Gastrocnemius medialis (tissue), 4 donors: ENCODE data around the gene AKAP13. TPM values are rescaled to one million over a fixed set of nuclear protein-coding genes. Genes with fewer than 3 reads are reported as not detected.

ENCODE experiments used
- ATAC-seq, 2 donors: fragments of 150-250 bp; one replicate each; pipeline ENCODE4 v1.9.1; 2016
- DNase-seq, 2 donors: peaks; one replicate each; pipeline ENCODE4 v3.0.0-alpha.2; 2019
- H3K27ac ChIP-seq, 4 donors: fragments of 200-600 bp; sonication (generic); 1 replicate in 1 of 4; 2 replicates in 3 of 4; pipeline ENCODE4 v1.5.1; 2016 to 2018; ENCODE audit warnings: mild to moderate bottlenecking in 2 of 4, moderate library complexity in 1 of 4
- H3K27me3 ChIP-seq, 3 donors: fragments of 200-600 bp; sonication (generic) in 2 of 3; 1 replicate in 1 of 3; 2 replicates in 2 of 3; pipeline versions ENCODE4 v1.5.1 to v1.6.0; 2016 to 2019; ENCODE audit warnings: mild to moderate bottlenecking in 1 of 3, moderate library complexity in 1 of 3
- H3K36me3 ChIP-seq, 2 donors: fragments of 200-600 bp; sonication (generic) in 1 of 2; one replicate each; pipeline ENCODE4 v1.5.1; 2017 to 2018
- H3K4me1 ChIP-seq, 2 donors: fragments of 200-600 bp; sonication (generic) in 1 of 2; one replicate each; pipeline ENCODE4 v1.5.1; 2016 to 2017; ENCODE audit warnings: mild to moderate bottlenecking in 2 of 2
- H3K4me3 ChIP-seq, 4 donors: fragments of 200-600 bp; sonication (generic) in 3 of 4; 1 replicate in 1 of 4; 2 replicates in 3 of 4; pipeline ENCODE4 v1.5.1; 2016 to 2019; ENCODE audit warnings: mild to moderate bottlenecking in 2 of 4
- H3K9me3 ChIP-seq, 3 donors: fragments of 200-600 bp; sonication (generic) in 2 of 3; 1 replicate in 1 of 3; 2 replicates in 2 of 3; pipeline ENCODE4 v1.5.1; 2016 to 2019
- CTCF ChIP-seq, 5 experiments: fragments of 450-650 bp in 3 of 5; fragments of 200-600 bp in 2 of 5; sonication (generic) in 2 of 5; IDR thresholded peaks in 4 of 5; conservative IDR thresholded peaks in 1 of 5; 1 replicate in 4 of 5; 2 replicates in 1 of 5; pipeline ENCODE4 v1.5.1; 2016 to 2019; ENCODE audit warnings: antibody characterized with exemption in 5 of 5, mild to moderate bottlenecking in 3 of 5, moderate library complexity in 3 of 5
- POLR2A ChIP-seq, 2 donors: fragments of 450-650 bp; IDR thresholded peaks; one replicate each; pipeline ENCODE4 v1.6.1; 2017; ENCODE audit warnings: antibody characterized with exemption in 2 of 2, mild to moderate bottlenecking in 2 of 2, moderate library complexity in 2 of 2
- in situ Hi-C, 4 donors: fragments of 200-750 bp; cut with MboI; loops; one replicate each; pipeline versions ENCODE4 v1.15.0 to v1.8.0; 2017; ENCODE audit warnings: low sequenced_read_pairs in 4 of 4
- intact Hi-C: fragments of 100-400 bp; cut with DNase I; formaldehyde crosslinking; loops from one replicate; pipeline ENCODE4 v1.15.1; 2023; ENCODE audit warnings: low total_unique reads
- total RNA-seq, 4 donors: library from RNA; depleted of rRNA; stranded (reverse); fragments of >200 nt; gene quantifications; one replicate each; pipeline versions ENCODE4 v1.1.0 to v1.2.3, GENCODE V29; 2016

The AKAP13 gene
- total RNA-seq, 4 donors from 2014 or later: 127 to 481 (median 172) TPM

- DNase-seq (no peak), ATAC-seq (no peak)
- H3K4me3 ChIP-seq: no peak overlapping the region
- intact Hi-C loops (loop anchor here (5.0 to 10.0 kb wide), 2 partner anchors 244 to 392 kb away; no protein-coding TSS in a partner anchor), in situ Hi-C loops (loop anchor here in 1 of 4 donors (5.0 kb wide), 1 partner anchor 79 kb away; no protein-coding TSS in a partner anchor)
- no peak overlapping the region for H3K27ac ChIP-seq
- peaks cover 29 to 32% of the 10 kb centered on the region in 2 donors for H3K4me1 ChIP-seq
- TF ChIP-seq POLR2A (IDR thresholded peaks at IDR 0.05): no peak
- no peak for TF ChIP-seq CTCF (IDR thresholded peaks at IDR 0.05 in 4 of 5, conservative IDR thresholded peaks at IDR 0.05 in 1 of 5)
- no peaks in the 10 kb centered on the region for H3K9me3 ChIP-seq
- no peaks in the 10 kb centered on the region for H3K27me3 ChIP-seq
- no peaks in the 10 kb centered on the region for H3K36me3 ChIP-seq
These were observed 47.1 kb upstream of the AKAP13 start for GRCh38 chr15:85333132-85333831.

- in situ Hi-C loops: loop anchor here in 1 of 4 donors (5.0 kb wide), 1 partner anchor 78 kb away; no protein-coding TSS in a partner anchor
- no peak overlapping the region for H3K4me3 ChIP-seq
- H3K27ac ChIP-seq: no peak overlapping the region
- intact Hi-C loops: loop anchor here (5.0 to 10.0 kb wide), 2 partner anchors 243 to 391 kb away; no protein-coding TSS in a partner anchor
- no peaks in the 10 kb centered on the region for H3K27me3 ChIP-seq
- peaks cover 29 to 31% of the 10 kb centered on the region in 2 donors for H3K4me1 ChIP-seq
- TF ChIP-seq POLR2A (IDR thresholded peaks at IDR 0.05) (no peak), CTCF (IDR thresholded peaks at IDR 0.05 in 4 of 5, conservative IDR thresholded peaks at IDR 0.05 in 1 of 5) (no peak)
- no peaks in the 10 kb centered on the region for H3K36me3 ChIP-seq
- DNase-seq (no peak), ATAC-seq (no peak)
- H3K9me3 ChIP-seq: no peaks in the 10 kb centered on the region
These were observed 46.2 kb upstream of the AKAP13 start for GRCh38 chr15:85334241-85334640.

GRCh38 chr15:85335193-85335942 is 45.0 kb upstream of the AKAP13 start:
- intact Hi-C loops: loop anchor here (10.0 kb wide), 1 partner anchor 389 kb away; no protein-coding TSS in a partner anchor

GRCh38 chr15:85336880-85337279 is 43.5 kb upstream of the AKAP13 start:
- ATAC-seq (peak; percentile 26 to 84), DNase-seq (peak in 1 of 2 donors; percentile 29)
- in situ Hi-C loops: no loop called here
- no peak for TF ChIP-seq CTCF (IDR thresholded peaks at IDR 0.05 in 4 of 5, conservative IDR thresholded peaks at IDR 0.05 in 1 of 5)
- TF ChIP-seq POLR2A (IDR thresholded peaks at IDR 0.05): no peak
- H3K4me3 ChIP-seq: no peak overlapping the region
- no peaks in the 10 kb centered on the region for H3K9me3 ChIP-seq
- no peaks in the 10 kb centered on the region for H3K36me3 ChIP-seq
- H3K27me3 ChIP-seq: no peaks in the 10 kb centered on the region
- intact Hi-C loops: loop anchor here (10.0 kb wide), 1 partner anchor 388 kb away; no protein-coding TSS in a partner anchor
- no peak overlapping the region for H3K27ac ChIP-seq
- peaks cover 11 to 12% of the 10 kb centered on the region in 2 donors for H3K4me1 ChIP-seq

More at GRCh38 chr15:85335193-85335942, 45.0 kb upstream of the AKAP13 start:
- no peaks in the 10 kb centered on the region for H3K9me3 ChIP-seq
- H3K27me3 ChIP-seq: no peaks in the 10 kb centered on the region
- H3K4me1 ChIP-seq: peaks cover 23 to 25% of the 10 kb centered on the region in 2 donors
- no peak overlapping the region for H3K4me3 ChIP-seq
- H3K27ac ChIP-seq: no peak overlapping the region
- DNase-seq (no peak), ATAC-seq (no peak)
- H3K36me3 ChIP-seq: no peaks in the 10 kb centered on the region
- no peak for TF ChIP-seq POLR2A (IDR thresholded peaks at IDR 0.05)
- TF ChIP-seq CTCF (IDR thresholded peaks at IDR 0.05 in 4 of 5, conservative IDR thresholded peaks at IDR 0.05 in 1 of 5): no peak
- in situ Hi-C loops: no loop called here
